K562 (cell line): Measurements from ENCODE around the gene PDE1C. TPM values are rescaled to one million over a fixed set of nuclear protein-coding genes. Genes with fewer than 3 reads are reported as not detected.

Experiments used
- ATAC-seq: fragments of 200-7000 bp; cut with Tn5 transposase; 3 replicates; pipeline ENCODE4 v1.9.1; 2020; ENCODE audit warnings: moderate library complexity
- BruUV-seq: library from RNA; stranded (reverse); fragments of 400-500 nt; replicated peaks from 2 replicates; lab custom pipeline; 2021; lab: Mats Ljungman, UMichigan
- CTCF ChIA-PET: fragments of 300-600 bp; formaldehyde crosslinking; extraction: SDS; loops from one replicate; lab custom pipeline; 2021; ENCODE audit warnings: low intra/inter-chr PET ratio; lab: Yijun Ruan, JAX
- POLR2A ChIA-PET: fragments of 300-600, 350-650 bp; sonication (Branson Sonifier 250); formaldehyde crosslinking; extraction: SDS; loops from one replicate; lab custom pipeline; 2021; ENCODE audit warnings: antibody characterized with exemption, inconsistent platforms; lab: Yijun Ruan, JAX
- DNase-seq, 4 experiments: peaks; one replicate each; pipeline versions ENCODE4 v3.0.0 to v3.0.0-alpha.2; 2011 to 2018; ENCODE audit warnings: low spot score in 3 of 4, mixed read lengths in 3 of 4; ENCODE audit errors: extremely low read depth in 1 of 4
- FAIRE-seq: peaks from 2 replicates; lab custom pipeline; 2011; peaks lifted over from hg19 to GRCh38; lab: Jason Lieb, UNC
- H2AFZ ChIP-seq: 2 replicates; pipeline ENCODE4 v1.6.0; 2011; ENCODE audit warnings: low read depth, low read length, control low read depth, inconsistent platforms
- H3K27ac ChIP-seq: fragments of 200-600 bp; 3 replicates; pipeline ENCODE4 v1.8.0; 2011; ENCODE audit warnings: low read depth, mild to moderate bottlenecking, control low read depth, inconsistent platforms, low read length, moderate library complexity, mixed read lengths; ENCODE audit errors: extremely low read depth
- H3K27me3 ChIP-seq, 2 experiments: fragments of 300-600 bp in 1 of 2; 2 replicates in 1 of 2; 3 replicates in 1 of 2; pipeline versions ENCODE4 v1.6.0 to v1.8.0; 2011; ENCODE audit warnings: inconsistent platforms in 2 of 2, low read length in 2 of 2, mild to moderate bottlenecking in 1 of 2, mixed read lengths in 1 of 2, moderate library complexity in 1 of 2; ENCODE audit not compliant: control insufficient read depth in 2 of 2, insufficient read depth in 2 of 2
- H3K36me3 ChIP-seq: fragments of 300-600 bp; 3 replicates; pipeline ENCODE4 v1.8.0; 2011; ENCODE audit warnings: mild to moderate bottlenecking, low read length, inconsistent platforms; ENCODE audit not compliant: control insufficient read depth, insufficient read depth
- H3K4me1 ChIP-seq, 2 experiments: fragments of 200-600 bp in 1 of 2; replicated peaks in 1 of 2; 2 replicates in 1 of 2; 3 replicates in 1 of 2; pipeline versions ENCODE4 v1.5.1 to v1.8.0; 2011; ENCODE audit warnings: inconsistent platforms in 2 of 2, low read length in 2 of 2, mild to moderate bottlenecking in 1 of 2, mixed read lengths in 1 of 2, moderate library complexity in 1 of 2; ENCODE audit not compliant: control insufficient read depth in 2 of 2, insufficient read depth in 2 of 2
- H3K4me2 ChIP-seq: 2 replicates; pipeline ENCODE4 v1.6.1; 2011; ENCODE audit warnings: low read length, control low read depth, inconsistent platforms, mixed read lengths; ENCODE audit not compliant: insufficient read depth
- H3K4me3 ChIP-seq: fragments of 200-600 bp; sonication (generic), shearing (Covaris generic); 2 replicates; pipeline ENCODE4 v1.5.1; 2016; ENCODE audit warnings: control low read depth, inconsistent platforms
- H3K79me2 ChIP-seq: fragments of 200-600 bp; 3 replicates; pipeline ENCODE4 v1.8.0; 2011; ENCODE audit warnings: low read length, inconsistent platforms; ENCODE audit not compliant: control insufficient read depth, insufficient read depth
- H3K9ac ChIP-seq, 2 experiments: 2 replicates each; pipeline versions ENCODE4 v1.6.0 to v1.6.1; 2011; ENCODE audit warnings: low read depth in 2 of 2, low read length in 2 of 2, control low read depth in 1 of 2, inconsistent platforms in 1 of 2, mild to moderate bottlenecking in 1 of 2, mixed read lengths in 1 of 2; ENCODE audit not compliant: insufficient read depth in 1 of 2
- H3K9me1 ChIP-seq: one replicate; pipeline ENCODE4 v1.6.0; 2011; ENCODE audit warnings: inconsistent platforms, mild to moderate bottlenecking, low read length, moderate library complexity; ENCODE audit not compliant: control insufficient read depth, insufficient read depth
- H3K9me3 ChIP-seq: replicated peaks from 2 replicates; pipeline ENCODE4 v1.5.1; 2011; ENCODE audit warnings: low read depth, low read length, inconsistent platforms; ENCODE audit not compliant: control insufficient read depth, insufficient read depth
- H4K20me1 ChIP-seq: replicated peaks from 2 replicates; pipeline ENCODE4 v1.6.1; 2011; ENCODE audit warnings: low read length, inconsistent platforms, mixed read lengths; ENCODE audit not compliant: control insufficient read depth, insufficient read depth
- ARHGAP35 ChIP-seq: fragments of 450-650 bp; IDR thresholded peaks from 2 replicates; pipeline ENCODE4 v1.6.1; 2018; ENCODE audit not compliant: partially characterized antibody
- ELF1 ChIP-seq: fragments of 200-800 bp; sonication (Bioruptor generic); IDR thresholded peaks from 2 replicates; pipeline ENCODE4 v1.6.1; 2016; ENCODE audit warnings: missing genetic modification characterization, missing compliant biosample characterization
- FOXA1 ChIP-seq: fragments of 450-650 bp; IDR thresholded peaks from 2 replicates; pipeline ENCODE4 v1.6.1; 2016; ENCODE audit warnings: mild to moderate bottlenecking, borderline replicate concordance
- MAFG ChIP-seq: fragments of 450-650 bp; conservative IDR thresholded peaks from 2 replicates; pipeline ENCODE4 v1.6.1; 2016; ENCODE audit warnings: missing genetic modification characterization, missing compliant biosample characterization
- MAFK ChIP-seq: IDR thresholded peaks from 2 replicates; pipeline ENCODE4 v1.6.1; 2011; ENCODE audit warnings: low read length, improper control_type of control experiment
- MYBL2 ChIP-seq, 2 experiments: fragments of 450-650 bp in 1 of 2; sonication (generic) in 1 of 2; formaldehyde crosslinking in 1 of 2; IDR thresholded peaks; 2 replicates each; pipeline versions ENCODE4 v1.6.1 to v1.8.1; 2017 to 2022; ENCODE audit warnings: borderline replicate concordance in 1 of 2, inconsistent platforms in 1 of 2, low read depth in 1 of 2, mild to moderate bottlenecking in 1 of 2, missing genetic modification reagents in 1 of 2, moderate library complexity in 1 of 2
- RBFOX2 ChIP-seq: fragments of 200-400 bp; formaldehyde crosslinking; IDR thresholded peaks from 2 replicates; pipeline ENCODE4 v1.6.1; 2017; ENCODE audit warnings: low read depth, mild to moderate bottlenecking, low read length, moderate library complexity
- TEAD1 ChIP-seq, 2 experiments: fragments of 450-650 bp in 1 of 2; sonication (generic) in 1 of 2; formaldehyde crosslinking; IDR thresholded peaks; 2 replicates each; pipeline versions ENCODE4 v1.4.0 to v1.8.0; 2020 to 2022; ENCODE audit warnings: mild to moderate bottlenecking in 2 of 2, missing genetic modification reagents in 1 of 2
- ZNF253 ChIP-seq: fragments of 250-450 bp; sonication (Bioruptor Pico); conservative IDR thresholded peaks from 2 replicates; pipeline ENCODE4 v1.6.1; 2021; ENCODE audit warnings: mild to moderate bottlenecking
- ZNF717 ChIP-seq: fragments of 250-450 bp; sonication (Bioruptor Pico); IDR thresholded peaks from 2 replicates; pipeline ENCODE4 v1.5.0; 2021
- WGBS: fragments of 100-300 bp; shearing (Covaris generic); methylation state at CpG from one replicate; pipeline ENCODE4 v1.1.6; 2016; ENCODE audit warnings: low coverage, mixed read lengths; ENCODE audit not compliant: insufficient coverage; ENCODE audit errors: missing lambda C conversion rate; 5-methylcytosine and 5-hydroxymethylcytosine counted together
- in situ Hi-C: fragments of 300-500 bp; cut with MboI; formaldehyde crosslinking; loops from 4 replicates; pipeline ENCODE4 v1.15.0; 2018; ENCODE audit warnings: inconsistent platforms, mixed read lengths
- intact Hi-C: fragments of 100-400 bp; cut with micrococcal nuclease; formaldehyde crosslinking; loops from 2 replicates; pipeline ENCODE4 v1.14.2; 2022
- polyA plus RNA-seq, 8 experiments: library from polyadenylated mRNA; depleted of rRNA in 4 of 8; stranded (reverse) in 5 of 8; unstranded in 3 of 8; fragments of >200 nt; fragmentation: Nextera tagmentation in 2 of 8; fragmentation: Illumina TruSeq in 1 of 8; extraction: Ambion mirVana in 2 of 8; extraction: Trizol in 1 of 8; gene quantifications; 2 replicates each; pipeline versions ENCODE4 v1.2.1 to v1.2.3, GENCODE V29; 2011 to 2014; ENCODE audit warnings: inconsistent platforms in 1 of 8, missing spikeins in 1 of 8
- total RNA-seq, 7 experiments: library from RNA; depleted of rRNA in 6 of 7; stranded (reverse); fragments of >200 nt in 6 of 7; fragmentation: Illumina TruSeq in 2 of 7; extraction: Trizol in 2 of 7; gene quantifications; 2 replicates each; pipeline versions ENCODE4 v1.2.1 to v1.2.3, GENCODE V29; 2011 to 2021; ENCODE audit warnings: low replicate concordance in 1 of 7
- TF ChIP-seq, protein P1 (sequence below): sonication (generic); formaldehyde crosslinking; IDR thresholded peaks from 2 replicates; pipeline ENCODE4 v1.8.0; 2023; ENCODE audit warnings: mild to moderate bottlenecking, missing genetic modification reagents
- TF ChIP-seq, protein P2 (sequence below): fragments of 250-450 bp; sonication (Bioruptor Pico); IDR thresholded peaks from 2 replicates; pipeline ENCODE4 v1.6.1; 2021; ENCODE audit warnings: mild to moderate bottlenecking

The PDE1C gene
- total and polyA plus RNA-seq, 9 of the 15 experiments (the other 6 are each of a cell fraction or from before 2014, with no cell fraction given) = under 0.01 to 0.01 TPM; not detected in 7

DNA sequence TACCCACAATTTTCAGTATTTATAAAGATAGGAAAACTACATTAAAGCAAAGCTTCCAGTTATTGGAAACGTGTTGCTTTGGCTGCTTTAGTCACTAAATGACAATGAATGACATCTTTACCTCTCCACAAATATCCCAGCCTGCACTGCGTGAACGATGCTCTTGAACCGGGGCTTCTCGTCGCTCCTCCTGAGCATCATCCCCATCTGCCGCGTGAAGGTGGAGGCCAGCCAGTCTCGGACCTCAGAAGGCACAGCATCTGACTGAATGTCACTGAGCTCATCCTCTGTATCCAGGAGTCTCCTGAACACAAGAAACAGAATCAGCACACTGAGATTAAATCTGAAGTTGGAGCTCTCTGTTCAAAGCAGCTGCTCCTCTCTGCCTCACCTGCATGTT is 191.3 kb downstream of the PDE1C start:
- DNase-seq = no peak
- Histone ChIP-seq H3K79me2 (no peaks in the 10 kb centered on the region), H3K9ac (no peak overlapping the region), H3K4me3 (no peak overlapping the region), H3K36me3 (no peaks in the 10 kb centered on the region), H3K4me1 (no peaks in the 10 kb centered on the region), H4K20me1 (no peaks in the 10 kb centered on the region), H3K9me3 (no peaks in the 10 kb centered on the region), H3K27me3 (no peaks in the 10 kb centered on the region), H3K27ac (no peak overlapping the region), H3K4me2 (no peak overlapping the region), H2AFZ (no peak overlapping the region), H3K9me1 (no peaks in the 10 kb centered on the region)
- BruUV-seq = no TSS peak
- in situ Hi-C loops = no loop called here
- 0% methylated on average over 9 of the region's 9 CpGs for WGBS
- FAIRE-seq = no peak
- ATAC-seq = no peak
- CTCF ChIA-PET = no interaction called here
- POLR2A ChIA-PET = no interaction called here
- intact Hi-C loops = no loop called here
- no peak for TF ChIP-seq MAFK
- TF ChIP-seq RBFOX2 = no peak
- no peak for TF ChIP-seq ZNF717 (CRISPR knock-in tag)
- TF ChIP-seq, protein P1, sequence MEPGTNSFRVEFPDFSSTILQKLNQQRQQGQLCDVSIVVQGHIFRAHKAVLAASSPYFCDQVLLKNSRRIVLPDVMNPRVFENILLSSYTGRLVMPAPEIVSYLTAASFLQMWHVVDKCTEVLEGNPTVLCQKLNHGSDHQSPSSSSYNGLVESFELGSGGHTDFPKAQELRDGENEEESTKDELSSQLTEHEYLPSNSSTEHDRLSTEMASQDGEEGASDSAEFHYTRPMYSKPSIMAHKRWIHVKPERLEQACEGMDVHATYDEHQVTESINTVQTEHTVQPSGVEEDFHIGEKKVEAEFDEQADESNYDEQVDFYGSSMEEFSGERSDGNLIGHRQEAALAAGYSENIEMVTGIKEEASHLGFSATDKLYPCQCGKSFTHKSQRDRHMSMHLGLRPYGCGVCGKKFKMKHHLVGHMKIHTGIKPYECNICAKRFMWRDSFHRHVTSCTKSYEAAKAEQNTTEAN (CRISPR knock-in tag) = no peak
- TF ChIP-seq ARHGAP35 = no peak
- TF ChIP-seq ZNF253 (CRISPR knock-in tag) = no peak
- no peak for TF ChIP-seq ELF1 (tag)
- no peak for TF ChIP-seq MYBL2 (IDR thresholded peaks at IDR 0.05; ENCODE audit: low read depth)
- no peak for TF ChIP-seq MYBL2 (CRISPR knock-in tag; IDR thresholded peaks at IDR 0.05; ENCODE audit: borderline replicate concordance)
- TF ChIP-seq, protein P2, sequence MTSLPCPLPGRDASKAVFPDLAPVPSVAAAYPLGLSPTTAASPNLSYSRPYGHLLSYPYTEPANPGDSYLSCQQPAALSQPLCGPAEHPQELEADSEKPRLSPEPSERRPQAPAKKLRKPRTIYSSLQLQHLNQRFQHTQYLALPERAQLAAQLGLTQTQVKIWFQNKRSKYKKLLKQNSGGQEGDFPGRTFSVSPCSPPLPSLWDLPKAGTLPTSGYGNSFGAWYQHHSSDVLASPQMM (CRISPR knock-in tag) = no peak
- TF ChIP-seq MAFG (tag) = no peak
- no peak for TF ChIP-seq FOXA1
- TF ChIP-seq TEAD1 (CRISPR knock-in tag; IDR thresholded peaks at IDR 0.05) = no peak
